ENCODE measurements around the gene ATP11A.
A peak's percentile ranks its signal among the peaks of the same experiment; 100 is the strongest.

ATP11A gene

GRCh38 chr13:112777637-112778406 lies 88.0 kb downstream of the ATP11A start:
- H2AFZ ChIP-seq (ENCODE audit: insufficient read depth, low read length, poor library complexity), result no peak overlapping the region
- H2BK12ac ChIP-seq (ENCODE audit: low read length), result no peak overlapping the region
- H2BK5ac ChIP-seq (ENCODE audit: low read depth, low read length, poor library complexity), result no peak overlapping the region
- no peak overlapping the region for H3K9ac ChIP-seq (ENCODE audit: low read length)
- H3K27ac ChIP-seq (ENCODE audit: low read depth, low read length), result no peak overlapping the region
- no peak overlapping the region for H3K4ac ChIP-seq (ENCODE audit: low read depth, low read length)
- no peak overlapping the region for H3K23ac ChIP-seq (ENCODE audit: low read length)
- no peak overlapping the region for H3K18ac ChIP-seq (ENCODE audit: low read length)
- peaks cover 23 to 30% of the 10 kb centered on the region in 2 experiments for H3K4me1 ChIP-seq (ENCODE audit: control insufficient read depth in 1 of 2, insufficient read depth in 2 of 2, low read length in 2 of 2)
- no peaks in the 10 kb centered on the region for H3K79me1 ChIP-seq (ENCODE audit: low read length)
- no peak overlapping the region for H4K12ac ChIP-seq (ENCODE audit: low read depth, low read length)
- no peak overlapping the region for H3K4me3 ChIP-seq (ENCODE audit: low read depth, low read length)
- no peak overlapping the region for H4K91ac ChIP-seq (ENCODE audit: low read depth, low read length)
- no peak overlapping the region for H2BK120ac ChIP-seq (ENCODE audit: insufficient read depth, low read length, poor library complexity)
- no peak overlapping the region for H2AK5ac ChIP-seq (ENCODE audit: low read length)
- H3K14ac ChIP-seq (ENCODE audit: low read length), result no peak overlapping the region
- no peaks in the 10 kb centered on the region for H3K9me3 ChIP-seq (ENCODE audit: insufficient read depth, low read depth, low read length)
- H3K4me2 ChIP-seq (ENCODE audit: low read length), result no peak overlapping the region
- peak; percentile 60 to 86 for DNase-seq
- no peak overlapping the region for H4K8ac ChIP-seq (ENCODE audit: low read depth, low read length)
- no peaks in the 10 kb centered on the region for H3K36me3 ChIP-seq (ENCODE audit: control insufficient read depth in 1 of 2, insufficient read depth in 2 of 2, low read length in 2 of 2)
- WGBS (ENCODE audit: extremely low coverage, insufficient coverage, insufficient read length), result no CpG with 5 or more reads among the region's 27 CpGs
- H3K79me2 ChIP-seq (ENCODE audit: control insufficient read depth, insufficient read depth, low read length, poor library complexity), result peaks cover 3% of the 10 kb centered on the region
- no peaks in the 10 kb centered on the region for H3K27me3 ChIP-seq (ENCODE audit: insufficient read depth, low read length)

GRCh38 chr13:112779856-112780604 lies 90.2 kb downstream of the ATP11A start:
- Histone ChIP-seq H4K91ac (ENCODE audit: low read depth, low read length) (peak overlapping the region; percentile 13), H3K23ac (ENCODE audit: low read length) (no peak overlapping the region), H2BK12ac (ENCODE audit: low read length) (no peak overlapping the region), H3K79me1 (ENCODE audit: low read length) (no peaks in the 10 kb centered on the region), H3K14ac (ENCODE audit: low read length) (no peak overlapping the region), H2BK5ac (ENCODE audit: low read depth, low read length, poor library complexity) (no peak overlapping the region), H3K4me1 (ENCODE audit: control insufficient read depth in 1 of 2, insufficient read depth in 2 of 2, low read length in 2 of 2) (peaks cover 23 to 30% of the 10 kb centered on the region in 2 experiments), H3K4ac (ENCODE audit: low read depth, low read length) (no peak overlapping the region), H3K79me2 (ENCODE audit: control insufficient read depth, insufficient read depth, low read length, poor library complexity) (peaks cover 5% of the 10 kb centered on the region), H2BK120ac (ENCODE audit: insufficient read depth, low read length, poor library complexity) (no peak overlapping the region), H4K8ac (ENCODE audit: low read depth, low read length) (no peak overlapping the region), H3K27me3 (ENCODE audit: insufficient read depth, low read length) (no peaks in the 10 kb centered on the region), H2AK5ac (ENCODE audit: low read length) (no peak overlapping the region), H3K36me3 (ENCODE audit: control insufficient read depth in 1 of 2, insufficient read depth in 2 of 2, low read length in 2 of 2) (peaks cover 1% of the 10 kb centered on the region in 2 experiments), H3K27ac (ENCODE audit: low read depth, low read length) (no peak overlapping the region), H3K9ac (ENCODE audit: low read length) (no peak overlapping the region), H3K9me3 (ENCODE audit: insufficient read depth, low read depth, low read length) (no peaks in the 10 kb centered on the region), H3K4me2 (ENCODE audit: low read length) (no peak overlapping the region), H2AFZ (ENCODE audit: insufficient read depth, low read length, poor library complexity) (no peak overlapping the region), H3K4me3 (ENCODE audit: low read depth, low read length) (no peak overlapping the region), H3K18ac (ENCODE audit: low read length) (peak overlapping the region; percentile 15), H4K12ac (ENCODE audit: low read depth, low read length) (no peak overlapping the region)
- peak in 1 of 2 donors; percentile 64 for DNase-seq
- WGBS (ENCODE audit: extremely low coverage, insufficient coverage, insufficient read length), result no CpG with 5 or more reads among the region's 23 CpGs

GRCh38 chr13:112781287-112781686 lies 91.4 kb downstream of the ATP11A start:
- no peak overlapping the region for H3K27ac ChIP-seq (ENCODE audit: low read depth, low read length)
- H2BK5ac ChIP-seq (ENCODE audit: low read depth, low read length, poor library complexity), result no peak overlapping the region
- H4K8ac ChIP-seq (ENCODE audit: low read depth, low read length), result no peak overlapping the region
- H3K4me1 ChIP-seq (ENCODE audit: control insufficient read depth in 1 of 2, insufficient read depth in 2 of 2, low read length in 2 of 2), result peaks cover 17 to 23% of the 10 kb centered on the region in 2 experiments
- peaks cover 5% of the 10 kb centered on the region for H3K79me2 ChIP-seq (ENCODE audit: control insufficient read depth, insufficient read depth, low read length, poor library complexity)
- DNase-seq, result no peak
- H3K4me3 ChIP-seq (ENCODE audit: low read depth, low read length), result no peak overlapping the region
- H3K4me2 ChIP-seq (ENCODE audit: low read length), result no peak overlapping the region
- peak overlapping the region; percentile 1 for H2AK5ac ChIP-seq (ENCODE audit: low read length)
- H2BK120ac ChIP-seq (ENCODE audit: insufficient read depth, low read length, poor library complexity), result no peak overlapping the region
- peaks cover 5 to 9% of the 10 kb centered on the region in 2 experiments for H3K36me3 ChIP-seq (ENCODE audit: control insufficient read depth in 1 of 2, insufficient read depth in 2 of 2, low read length in 2 of 2)
- H3K4ac ChIP-seq (ENCODE audit: low read depth, low read length), result no peak overlapping the region
- no peak overlapping the region for H4K91ac ChIP-seq (ENCODE audit: low read depth, low read length)
- peak overlapping the region; percentile 6 for H3K18ac ChIP-seq (ENCODE audit: low read length)
- H3K9me3 ChIP-seq (ENCODE audit: insufficient read depth, low read depth, low read length), result no peaks in the 10 kb centered on the region
- no peak overlapping the region for H3K23ac ChIP-seq (ENCODE audit: low read length)
- peak overlapping the region; percentile 2 for H3K14ac ChIP-seq (ENCODE audit: low read length)
- no peak overlapping the region for H3K9ac ChIP-seq (ENCODE audit: low read length)
- no peaks in the 10 kb centered on the region for H3K27me3 ChIP-seq (ENCODE audit: insufficient read depth, low read length)
- no peak overlapping the region for H2BK12ac ChIP-seq (ENCODE audit: low read length)
- no peak overlapping the region for H2AFZ ChIP-seq (ENCODE audit: insufficient read depth, low read length, poor library complexity)
- H4K12ac ChIP-seq (ENCODE audit: low read depth, low read length), result no peak overlapping the region
- no CpG with 5 or more reads among the region's 18 CpGs for WGBS (ENCODE audit: extremely low coverage, insufficient coverage, insufficient read length)
- no peaks in the 10 kb centered on the region for H3K79me1 ChIP-seq (ENCODE audit: low read length)

GRCh38 chr13:112781881-112782361 lies 92.1 kb downstream of the ATP11A start:
- H2AFZ ChIP-seq (ENCODE audit: insufficient read depth, low read length, poor library complexity), result no peak overlapping the region
- no peak overlapping the region for H3K4ac ChIP-seq (ENCODE audit: low read depth, low read length)
- peaks cover 9 to 13% of the 10 kb centered on the region in 2 experiments for H3K36me3 ChIP-seq (ENCODE audit: control insufficient read depth in 1 of 2, insufficient read depth in 2 of 2, low read length in 2 of 2)
- H3K79me2 ChIP-seq (ENCODE audit: control insufficient read depth, insufficient read depth, low read length, poor library complexity), result peaks cover 5% of the 10 kb centered on the region
- H4K91ac ChIP-seq (ENCODE audit: low read depth, low read length), result no peak overlapping the region
- H3K14ac ChIP-seq (ENCODE audit: low read length), result no peak overlapping the region
- no peak overlapping the region for H3K9ac ChIP-seq (ENCODE audit: low read length)
- peaks cover 17 to 22% of the 10 kb centered on the region in 2 experiments for H3K4me1 ChIP-seq (ENCODE audit: control insufficient read depth in 1 of 2, insufficient read depth in 2 of 2, low read length in 2 of 2)
- no peak overlapping the region for H4K12ac ChIP-seq (ENCODE audit: low read depth, low read length)
- no peaks in the 10 kb centered on the region for H3K79me1 ChIP-seq (ENCODE audit: low read length)
- no peak overlapping the region for H4K8ac ChIP-seq (ENCODE audit: low read depth, low read length)
- no peak overlapping the region for H2AK5ac ChIP-seq (ENCODE audit: low read length)
- H2BK12ac ChIP-seq (ENCODE audit: low read length), result no peak overlapping the region
- H2BK5ac ChIP-seq (ENCODE audit: low read depth, low read length, poor library complexity), result no peak overlapping the region
- no peak for DNase-seq
- H3K18ac ChIP-seq (ENCODE audit: low read length), result no peak overlapping the region
- H2BK120ac ChIP-seq (ENCODE audit: insufficient read depth, low read length, poor library complexity), result no peak overlapping the region
- H3K27me3 ChIP-seq (ENCODE audit: insufficient read depth, low read length), result no peaks in the 10 kb centered on the region
- no peak overlapping the region for H3K4me3 ChIP-seq (ENCODE audit: low read depth, low read length)
- no peak overlapping the region for H3K27ac ChIP-seq (ENCODE audit: low read depth, low read length)
- H3K4me2 ChIP-seq (ENCODE audit: low read length), result no peak overlapping the region
- WGBS (ENCODE audit: extremely low coverage, insufficient coverage, insufficient read length), result no CpG with 5 or more reads among the region's 19 CpGs
- peaks cover 2% of the 10 kb centered on the region for H3K9me3 ChIP-seq (ENCODE audit: insufficient read depth, low read depth, low read length)
- no peak overlapping the region for H3K23ac ChIP-seq (ENCODE audit: low read length)
